Uterus (tissue), 4 donors: Measurements from ENCODE around the gene SP110. TPM values are rescaled to one million over a fixed set of nuclear protein-coding genes. Genes with fewer than 3 reads are reported as not detected.

Experiments
- DNase-seq, 2 donors: peaks; one replicate each; pipeline ENCODE4 v3.0.0-alpha.2; 2019 to 2020
- H3K27ac ChIP-seq, 2 donors: fragments of 200-600 bp; sonication (generic); 1 replicate in 1 of 2; 2 replicates in 1 of 2; pipeline ENCODE4 v1.5.1; 2016 to 2018
- H3K27me3 ChIP-seq, 2 donors: fragments of 200-600 bp; sonication (generic); one replicate each; pipeline ENCODE4 v1.5.1; 2018 to 2019; ENCODE audit warnings: control low read depth in 1 of 2
- H3K36me3 ChIP-seq, 2 donors: fragments of 200-600 bp; sonication (generic); one replicate each; pipeline ENCODE4 v1.5.1; 2019; ENCODE audit warnings: control low read depth in 1 of 2
- H3K4me1 ChIP-seq, 2 donors: fragments of 200-600 bp; sonication (generic); one replicate each; pipeline ENCODE4 v1.5.1; 2018 to 2019; ENCODE audit warnings: control low read depth in 1 of 2
- H3K4me3 ChIP-seq, 2 donors: fragments of 200-600 bp; sonication (generic); 1 replicate in 1 of 2; 2 replicates in 1 of 2; pipeline ENCODE4 v1.5.1; 2018 to 2019; ENCODE audit warnings: mild to moderate bottlenecking in 1 of 2
- H3K9me3 ChIP-seq, 2 donors: fragments of 200-600 bp; sonication (generic); one replicate each; pipeline ENCODE4 v1.5.1; 2019; ENCODE audit warnings: control low read depth in 1 of 2
- CTCF ChIP-seq, 4 experiments: fragments of 200-600 bp in 2 of 4; fragments of 450-650 bp in 2 of 4; sonication (generic) in 2 of 4; IDR thresholded peaks; one replicate each; pipeline ENCODE4 v1.5.1; 2016 to 2019; ENCODE audit warnings: antibody characterized with exemption in 4 of 4, mild to moderate bottlenecking in 2 of 4, moderate library complexity in 1 of 4
- POLR2A ChIP-seq, 2 donors: fragments of 450-650 bp; IDR thresholded peaks; one replicate each; pipeline ENCODE4 v1.6.1; 2016; ENCODE audit warnings: antibody characterized with exemption in 2 of 2, mild to moderate bottlenecking in 1 of 2, moderate library complexity in 1 of 2
- intact Hi-C: fragments of 100-400 bp; cut with DNase I; formaldehyde crosslinking; loops from one replicate; pipeline ENCODE4 v1.15.1; 2023; ENCODE audit warnings: low total_unique reads
- total RNA-seq, 4 donors: library from RNA; depleted of rRNA in 3 of 4; stranded (reverse); fragments of >200 nt in 3 of 4; gene quantifications; one replicate each; pipeline versions ENCODE4 v1.1.0 to v1.2.4, GENCODE V29; 2014 to 2023
- donor health status: DM: yes; HTN: yes; CAD: no.

Gene SP110
- total RNA-seq, 4 donors from 2014 or later: 10.5 to 77.9 (median 23.8) TPM

- Histone ChIP-seq H3K9me3 (peaks cover 0 to 8% of the 10 kb centered on the region in 2 donors), H3K4me1 (no peaks in the 10 kb centered on the region), H3K36me3 (no peaks in the 10 kb centered on the region), H3K4me3 (no peak overlapping the region), H3K27ac (no peak overlapping the region), H3K27me3 (no peaks in the 10 kb centered on the region)
- intact Hi-C loops: no loop called here
- DNase-seq: no peak
- TF ChIP-seq POLR2A (IDR thresholded peaks at IDR 0.05) (no peak), CTCF (IDR thresholded peaks at IDR 0.05) (no peak)
Observed at GRCh38 chr2:230230496-230231200, 10.9 kb upstream of the SP110 start.

GRCh38 chr2:230230087-230230486, 10.3 kb upstream of the SP110 start:
- TF ChIP-seq POLR2A (IDR thresholded peaks at IDR 0.05): no peak
- TF ChIP-seq CTCF (IDR thresholded peaks at IDR 0.05): no peak

GRCh38 chr2:230227216-230227615, 7.4 kb upstream of the SP110 start:
- no peak for TF ChIP-seq POLR2A (IDR thresholded peaks at IDR 0.05)
- TF ChIP-seq CTCF (IDR thresholded peaks at IDR 0.05): no peak
- Histone ChIP-seq H3K36me3 (no peaks in the 10 kb centered on the region), H3K27me3 (no peaks in the 10 kb centered on the region), H3K9me3 (peaks cover 0 to 8% of the 10 kb centered on the region in 2 donors), H3K4me1 (no peaks in the 10 kb centered on the region), H3K27ac (no peak overlapping the region), H3K4me3 (no peak overlapping the region)
- no peak for DNase-seq
- intact Hi-C loops: no loop called here

More at GRCh38 chr2:230230087-230230486, 10.3 kb upstream of the SP110 start:
- Histone ChIP-seq H3K27ac (no peak overlapping the region), H3K36me3 (no peaks in the 10 kb centered on the region), H3K9me3 (peaks cover 0 to 8% of the 10 kb centered on the region in 2 donors), H3K27me3 (no peaks in the 10 kb centered on the region), H3K4me1 (no peaks in the 10 kb centered on the region), H3K4me3 (no peak overlapping the region)
- intact Hi-C loops: no loop called here
- DNase-seq: no peak

GRCh38 chr2:230226051-230226551, 6.3 kb upstream of the SP110 start:
- Histone ChIP-seq H3K36me3 (no peaks in the 10 kb centered on the region), H3K4me3 (no peak overlapping the region), H3K27ac (no peak overlapping the region), H3K27me3 (no peaks in the 10 kb centered on the region), H3K9me3 (peaks cover 0 to 5% of the 10 kb centered on the region in 2 donors), H3K4me1 (no peaks in the 10 kb centered on the region)
- intact Hi-C loops: no loop called here
- TF ChIP-seq CTCF (IDR thresholded peaks at IDR 0.05) (no peak), POLR2A (IDR thresholded peaks at IDR 0.05) (no peak)
- no peak for DNase-seq

- Histone ChIP-seq H3K4me3 (no peak within 1 kb of the TSS), H3K27me3 (no peaks in the 10 kb centered on the region), H3K27ac (no peak within 1 kb of the TSS), H3K4me1 (no peaks in the 10 kb centered on the region), H3K9me3 (no peaks in the 10 kb centered on the region), H3K36me3 (no peaks in the 10 kb centered on the region)
- no peak for DNase-seq
- intact Hi-C loops: no loop called here
- TF ChIP-seq CTCF (IDR thresholded peaks at IDR 0.05) (no peak), POLR2A (IDR thresholded peaks at IDR 0.05) (no peak)
Observed at GRCh38 chr2:230225486-230225885, 5.7 kb upstream of the SP110 start, which contains the start of gene SP140. TSS of gene SP140 (plus strand) at chr2:230225736. CDS start at chr2:230225845, 109 bp downstream.
